HCT116 (cell line): Measurements from ENCODE around the gene CSNK1G2. TPM values are rescaled to one million over a fixed set of nuclear protein-coding genes. Genes with fewer than 3 reads are reported as not detected.
"Not testable (repeated sequence)": the region's sequence is repeated elsewhere in the genome, so short reads cannot be mapped to it uniquely, and the experiment has no call there.

Experiments used
- ATAC-seq: fragments of 200-7000 bp; cut with Tn5 transposase; 2 replicates; pipeline ENCODE4 v1.9.1; 2020; ENCODE audit warnings: mild to moderate bottlenecking, moderate library complexity
- BruUV-seq: library from RNA; stranded (reverse); fragments of 400-500 nt; replicated peaks from 2 replicates; lab custom pipeline; 2021; lab: Mats Ljungman, UMichigan
- CTCF ChIA-PET: fragments of 300-600 bp; sonication (Branson Sonifier 250); formaldehyde crosslinking; loops from one replicate; lab custom pipeline; 2021; ENCODE audit warnings: antibody characterized with exemption; lab: Charles Lee
- POLR2A ChIA-PET: fragments of 300-600, 350-600 bp; sonication (Branson Sonifier 250); formaldehyde crosslinking; loops from one replicate; lab custom pipeline; 2021; ENCODE audit warnings: antibody characterized with exemption; lab: Charles Lee
- RAD21 ChIA-PET, 2 experiments: fragments of 300-600 bp; sonication (Branson Sonifier 250); formaldehyde crosslinking; loops; one replicate each; lab custom pipeline; 2023; ENCODE audit warnings: low total read pairs in 2 of 2; ENCODE audit not compliant: uncharacterized antibody in 2 of 2, unreplicated experiment in 2 of 2, low non-redundant PET in 1 of 2; lab: Charles Lee
- DNase-seq: peaks from one replicate; pipeline ENCODE4 v3.0.0-alpha.2; 2010; ENCODE audit warnings: low read depth, low spot score
- H2AFZ ChIP-seq: fragments of 200-600 bp; shearing (Covaris generic), sonication (generic); 2 replicates; pipeline ENCODE4 v1.6.1; 2017; ENCODE audit warnings: low read depth, mixed run types, mixed read lengths, antibody characterized with exemption, low read length; ENCODE audit not compliant: poor library complexity, severe bottlenecking
- H3K27ac ChIP-seq: 2 replicates; pipeline ENCODE4 v1.5.1; 2012; ENCODE audit warnings: low read depth, low read length
- H3K27me3 ChIP-seq: fragments of 200-600 bp; sonication (generic); 2 replicates; pipeline ENCODE4 v1.6.1; 2016; ENCODE audit warnings: mixed run types, low read length, mixed read lengths; ENCODE audit not compliant: insufficient read depth
- H3K36me3 ChIP-seq, 2 experiments: fragments of 200-500 bp in 1 of 2; fragments of 200-600 bp in 1 of 2; sonication (Bioruptor generic) in 1 of 2; sonication (generic) in 1 of 2; 2 replicates each; pipeline versions ENCODE4 v1.5.1 to v1.6.1; 2014 to 2016; ENCODE audit warnings: low read length in 2 of 2, inconsistent platforms in 1 of 2, mixed read lengths in 1 of 2, mixed run types in 1 of 2; ENCODE audit not compliant: insufficient read depth in 2 of 2, control insufficient read depth in 1 of 2
- H3K4me1 ChIP-seq, 2 experiments: fragments of 200-600 bp in 1 of 2; sonication (generic) in 1 of 2; 2 replicates each; pipeline versions ENCODE4 v1.5.1 to v1.6.1; 2012 to 2017; ENCODE audit warnings: low read length in 2 of 2, inconsistent platforms in 1 of 2, mild to moderate bottlenecking in 1 of 2, mixed read lengths in 1 of 2, mixed run types in 1 of 2, moderate library complexity in 1 of 2; ENCODE audit not compliant: insufficient read depth in 2 of 2, control insufficient read depth in 1 of 2
- H3K4me2 ChIP-seq: fragments of 200-600 bp; sonication (generic); 2 replicates; pipeline ENCODE4 v1.6.1; 2017; ENCODE audit warnings: mixed run types, low read length, mixed read lengths
- H3K4me3 ChIP-seq, 2 experiments: fragments of 200-600 bp in 1 of 2; sonication (generic) in 1 of 2; replicated peaks in 1 of 2; 2 replicates each; pipeline ENCODE4 v1.5.1; 2011 to 2016; ENCODE audit warnings: low read length in 2 of 2, control low read depth in 1 of 2, low read depth in 1 of 2, mild to moderate bottlenecking in 1 of 2, mixed read lengths in 1 of 2, mixed run types in 1 of 2
- H3K79me2 ChIP-seq: fragments of 200-600 bp; sonication (generic); 2 replicates; pipeline ENCODE4 v1.6.1; 2017; ENCODE audit warnings: mild to moderate bottlenecking, mixed run types, low read length, moderate library complexity, mixed read lengths; ENCODE audit not compliant: insufficient read depth
- H3K9ac ChIP-seq: fragments of 200-600 bp; sonication (generic); 2 replicates; pipeline ENCODE4 v1.6.1; 2016; ENCODE audit warnings: low read length, mixed read lengths
- H3K9me2 ChIP-seq: fragments of 200-600 bp; sonication (generic), shearing (Covaris generic); 2 replicates; pipeline ENCODE4 v1.6.1; 2017; ENCODE audit warnings: mixed run types, mild to moderate bottlenecking, moderate library complexity; ENCODE audit not compliant: insufficient read depth
- H3K9me3 ChIP-seq, 2 experiments: fragments of 200-500 bp in 1 of 2; fragments of 200-600 bp in 1 of 2; sonication (Bioruptor generic) in 1 of 2; sonication (generic) in 1 of 2; 2 replicates each; pipeline ENCODE4 v1.6.1; 2014 to 2017; ENCODE audit warnings: low read length in 2 of 2, mixed read lengths in 2 of 2, inconsistent platforms in 1 of 2, low read depth in 1 of 2, mild to moderate bottlenecking in 1 of 2, mixed run types in 1 of 2, moderate library complexity in 1 of 2; ENCODE audit not compliant: control insufficient read depth in 1 of 2, insufficient read depth in 1 of 2
- H4K20me1 ChIP-seq: fragments of 200-600 bp; sonication (generic), shearing (Covaris generic); 2 replicates; pipeline ENCODE4 v1.6.1; 2017; ENCODE audit warnings: mixed run types, mild to moderate bottlenecking, moderate library complexity; ENCODE audit not compliant: insufficient read depth
- JUND ChIP-seq: IDR thresholded peaks from 2 replicates; pipeline ENCODE4 v1.6.1; 2012
- SRF ChIP-seq: IDR thresholded peaks from 2 replicates; pipeline ENCODE4 v1.6.1; 2012; ENCODE audit warnings: low read depth
- intact Hi-C: fragments of 100-400 bp; cut with micrococcal nuclease; formaldehyde crosslinking; loops from 2 replicates; pipeline ENCODE4 v1.10.0; 2022
- total RNA-seq: library from RNA; stranded (reverse); gene quantifications from one replicate; pipeline ENCODE4 v1.2.1, GENCODE V29; 2021; ENCODE audit not compliant: unreplicated experiment

Gene CSNK1G2
- total RNA-seq, 1 experiment from 2014 or later, result 97.9 TPM

DNA sequence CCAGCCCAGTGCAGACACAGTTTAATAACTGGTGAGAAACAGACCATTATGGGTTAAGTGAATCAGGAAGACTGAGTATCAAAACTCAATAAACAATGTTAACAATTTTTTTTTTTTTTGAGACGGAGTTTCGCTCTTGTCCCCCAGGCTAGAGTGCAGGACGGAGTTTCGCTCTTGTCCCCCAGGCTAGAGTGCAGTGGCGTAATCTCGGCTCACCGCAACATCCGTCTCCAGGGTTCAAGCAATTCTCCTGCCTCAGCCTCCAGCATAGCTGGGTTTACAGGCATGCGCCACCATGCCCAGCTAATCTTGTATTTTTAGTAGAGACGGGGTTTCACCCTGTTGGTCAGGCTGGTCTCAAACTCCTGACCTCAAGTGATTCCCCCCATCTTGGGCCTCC, 47.5 kb downstream of the CSNK1G2 start:
- peaks cover 7 to 26% of the 10 kb centered on the region in 2 experiments; a peak in 3 of 4 replicates for H3K36me3 ChIP-seq
- ATAC-seq, H3K4me2 ChIP-seq, H3K9me2 ChIP-seq, intact Hi-C loops, H2AFZ ChIP-seq, DNase-seq, POLR2A ChIA-PET, H3K4me3 ChIP-seq, H4K20me1 ChIP-seq, H3K27me3 ChIP-seq, CTCF ChIA-PET, H3K79me2 ChIP-seq, H3K9me3 ChIP-seq, H3K4me1 ChIP-seq, BruUV-seq, H3K27ac ChIP-seq, RAD21 ChIA-PET, H3K9ac ChIP-seq: not testable (repeated sequence)

DNA sequence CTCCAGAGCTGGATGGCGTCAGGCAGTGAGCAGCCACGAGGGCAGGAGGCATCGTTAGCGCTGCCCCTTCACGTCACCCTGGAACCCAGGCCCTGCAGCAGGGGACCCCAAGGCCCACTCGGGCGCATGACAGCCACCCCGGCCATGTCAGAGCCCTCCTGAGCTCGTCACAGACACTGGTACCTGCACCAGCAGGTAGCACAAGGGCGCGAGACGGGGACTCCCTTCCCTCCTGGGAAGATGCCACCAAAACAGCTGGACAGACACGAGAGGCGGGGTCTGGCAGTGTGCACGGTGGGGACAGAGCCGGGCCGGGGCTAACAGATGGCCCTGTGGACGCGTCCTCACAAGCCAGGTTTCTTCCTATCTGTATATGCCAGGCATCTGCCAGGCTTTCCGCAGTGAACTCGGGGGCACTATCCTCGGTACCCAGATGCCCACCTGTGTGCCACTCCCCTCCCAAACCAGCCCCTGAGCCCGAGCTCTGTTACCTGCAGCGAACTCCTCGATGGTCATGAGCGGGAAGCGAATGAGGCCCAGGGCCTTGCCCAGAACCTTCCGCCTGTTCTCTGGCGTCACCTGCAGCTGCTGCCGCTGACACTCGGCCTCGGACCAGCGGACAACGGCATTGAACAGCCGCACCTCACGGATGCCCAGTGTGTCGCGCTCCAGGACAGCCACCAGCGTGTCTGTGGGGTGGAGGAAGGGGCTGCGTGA, 48.7 kb downstream of the CSNK1G2 start:
- intact Hi-C loops, result no loop called here
- Histone ChIP-seq H3K9me3 (no peaks in the 10 kb centered on the region), H3K4me2 (no peak overlapping the region), H4K20me1 (no peaks in the 10 kb centered on the region), H3K9me2 (no peaks in the 10 kb centered on the region), H3K27ac (no peak overlapping the region), H3K4me3 (no peak overlapping the region), H3K9ac (no peak overlapping the region), H3K79me2 (no peaks in the 10 kb centered on the region), H2AFZ (no peak overlapping the region), H3K27me3 (no peaks in the 10 kb centered on the region), H3K4me1 (peaks cover 0 to 4% of the 10 kb centered on the region in 2 experiments; a peak in 1 of 4 replicates), H3K36me3 (peaks cover 7 to 27% of the 10 kb centered on the region in 2 experiments; a peak in 3 of 4 replicates)
- no TSS peak for BruUV-seq
- POLR2A ChIA-PET, result no interaction called here
- ATAC-seq (no peak), DNase-seq (no peak)
- 0 out of 2 replicates have a peak, but pooled peaks have one; percentile 7 for TF ChIP-seq JUND
- TF ChIP-seq SRF, result no peak
- RAD21 ChIA-PET, result no interaction called here
- CTCF ChIA-PET, result no interaction called here
